ENCODE measurements around the gene CETP.

DNA sequence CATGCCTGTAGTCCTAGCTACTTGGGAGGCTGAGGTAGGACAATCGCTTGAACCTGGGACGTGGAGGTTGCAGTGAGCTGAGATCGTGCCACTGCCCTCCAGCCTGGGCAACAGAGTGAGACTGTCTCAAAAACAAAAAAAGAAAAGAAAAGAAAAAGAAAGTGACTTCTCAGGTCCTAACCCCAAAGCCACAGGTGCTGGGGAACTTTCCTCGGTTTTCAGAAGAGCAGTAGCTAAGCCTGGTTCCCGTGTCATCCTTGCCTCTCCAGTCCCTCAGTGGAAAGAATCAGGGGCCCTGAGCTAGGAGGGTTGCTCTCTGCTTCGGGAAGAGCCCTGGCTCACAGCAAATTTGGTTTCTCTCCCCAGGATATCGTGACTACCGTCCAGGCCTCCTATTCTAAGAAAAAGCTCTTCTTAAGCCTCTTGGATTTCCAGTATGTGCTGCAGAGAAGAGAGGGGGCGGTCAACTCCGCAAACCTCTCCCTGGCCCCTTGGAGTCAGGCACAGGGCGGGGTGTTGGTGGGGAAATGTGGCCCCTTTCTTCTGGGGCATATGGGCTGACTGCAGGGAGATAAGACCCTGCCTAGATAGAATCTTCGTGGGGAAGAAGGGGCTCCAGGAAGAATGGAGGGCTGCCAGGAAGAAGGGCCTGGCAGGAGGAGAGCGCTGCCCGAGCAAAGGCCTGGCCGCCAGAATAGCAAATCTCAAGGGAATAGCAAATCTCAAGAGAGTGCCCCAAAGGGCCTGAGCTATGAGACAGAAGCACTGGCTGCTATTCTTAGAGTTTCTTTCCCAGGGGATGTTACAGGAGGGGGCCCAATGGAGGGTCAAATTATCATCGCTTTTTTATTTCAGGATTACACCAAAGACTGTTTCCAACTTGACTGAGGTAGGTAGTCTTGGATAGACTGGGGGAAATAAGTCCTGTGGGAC, 19.3 kb downstream of the CETP start:
- TF ChIP-seq, protein P1, sequence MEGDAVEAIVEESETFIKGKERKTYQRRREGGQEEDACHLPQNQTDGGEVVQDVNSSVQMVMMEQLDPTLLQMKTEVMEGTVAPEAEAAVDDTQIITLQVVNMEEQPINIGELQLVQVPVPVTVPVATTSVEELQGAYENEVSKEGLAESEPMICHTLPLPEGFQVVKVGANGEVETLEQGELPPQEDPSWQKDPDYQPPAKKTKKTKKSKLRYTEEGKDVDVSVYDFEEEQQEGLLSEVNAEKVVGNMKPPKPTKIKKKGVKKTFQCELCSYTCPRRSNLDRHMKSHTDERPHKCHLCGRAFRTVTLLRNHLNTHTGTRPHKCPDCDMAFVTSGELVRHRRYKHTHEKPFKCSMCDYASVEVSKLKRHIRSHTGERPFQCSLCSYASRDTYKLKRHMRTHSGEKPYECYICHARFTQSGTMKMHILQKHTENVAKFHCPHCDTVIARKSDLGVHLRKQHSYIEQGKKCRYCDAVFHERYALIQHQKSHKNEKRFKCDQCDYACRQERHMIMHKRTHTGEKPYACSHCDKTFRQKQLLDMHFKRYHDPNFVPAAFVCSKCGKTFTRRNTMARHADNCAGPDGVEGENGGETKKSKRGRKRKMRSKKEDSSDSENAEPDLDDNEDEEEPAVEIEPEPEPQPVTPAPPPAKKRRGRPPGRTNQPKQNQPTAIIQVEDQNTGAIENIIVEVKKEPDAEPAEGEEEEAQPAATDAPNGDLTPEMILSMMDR (IDR thresholded peaks at IDR 0.05): no peak
- TF ChIP-seq POLR2AphosphoS5 (IDR thresholded peaks at IDR 0.05) (no peak), POLR2A (IDR thresholded peaks at IDR 0.05) (no peak), EP300 (IDR thresholded peaks at IDR 0.05; ENCODE audit: low read depth) (no peak)
